HFFc6 (cell line): ENCODE data around the gene ABCA10. TPM values are rescaled to one million over a fixed set of nuclear protein-coding genes. Genes with fewer than 3 reads are reported as not detected.
"Not testable (repeated sequence)": the region's sequence is repeated elsewhere in the genome, so short reads cannot be mapped to it uniquely, and the experiment has no call there.

Experiments used
- DNase-seq: peaks from one replicate; pipeline ENCODE4 v3.0.0-alpha.2; 2018
- H3K27ac Mint-ChIP-seq: 2 replicates; pipeline ENCODE4 v1.8.0; 2020; ENCODE audit warnings: mild to moderate bottlenecking, mixed read lengths
- H3K27me3 Mint-ChIP-seq: 2 replicates; pipeline ENCODE4 v1.8.0; 2021; ENCODE audit warnings: mild to moderate bottlenecking, moderate library complexity, mixed read lengths; ENCODE audit not compliant: insufficient read depth
- H3K36me3 Mint-ChIP-seq: 2 replicates; pipeline ENCODE4 v1.8.0; 2021; ENCODE audit warnings: low read depth, mixed read lengths
- H3K4me1 Mint-ChIP-seq: 2 replicates; pipeline ENCODE4 v1.8.0; 2020; ENCODE audit warnings: low read depth, mixed read lengths
- H3K4me3 Mint-ChIP-seq: 2 replicates; pipeline ENCODE4 v1.8.0; 2020; ENCODE audit warnings: mild to moderate bottlenecking, moderate library complexity, mixed read lengths
- H3K9me3 Mint-ChIP-seq: 2 replicates; pipeline ENCODE4 v1.8.0; 2020; ENCODE audit warnings: mild to moderate bottlenecking, mixed read lengths
- CTCF ChIP-seq: fragments of 200-600 bp; sonication (generic); IDR thresholded peaks from 2 replicates; pipeline ENCODE4 v1.5.0; 2021; ENCODE audit warnings: antibody characterized with exemption, mild to moderate bottlenecking
- total RNA-seq, 6 experiments: library from RNA; stranded (reverse); fragmentation: NEBNext Ultra II Directional; extraction: Animal tissue kit (Norgen Biotek cat#: 25700); gene quantifications; 2 replicates in 1 of 6; 3 replicates in 5 of 6; pipeline ENCODE4 v1.2.3, GENCODE V29; 2021

The ABCA10 gene
- total RNA-seq, 6 experiments from 2014 or later, result 0.03 to 0.17 (median 0.07) TPM; not detected in 3

GRCh38 chr17:69176457-69176795 lies 52.2 kb downstream of the ABCA10 start:
- no peak for DNase-seq
- Mint-ChIP-seq H3K36me3 (no peaks in the 10 kb centered on the region), H3K4me1 (peaks cover 31% of the 10 kb centered on the region), H3K9me3 (no peaks in the 10 kb centered on the region), H3K27me3 (no peaks in the 10 kb centered on the region), H3K4me3 (no peak overlapping the region), H3K27ac (no peak overlapping the region)
- no peak for TF ChIP-seq CTCF

GRCh38 chr17:69175625-69176456 lies 52.8 kb downstream of the ABCA10 start:
- H3K27ac Mint-ChIP-seq, result peak overlapping the region; percentile 72
- DNase-seq, result peak; percentile 74
- H3K36me3 Mint-ChIP-seq, result no peaks in the 10 kb centered on the region
- no peak overlapping the region; the same call in 1 of the 2 replicates for H3K4me3 Mint-ChIP-seq
- TF ChIP-seq CTCF, result no peak
- H3K4me1 Mint-ChIP-seq, result peaks cover 31% of the 10 kb centered on the region
- H3K9me3 Mint-ChIP-seq, result no peaks in the 10 kb centered on the region
- H3K27me3 Mint-ChIP-seq, result no peaks in the 10 kb centered on the region

GRCh38 chr17:69175262-69175624 lies 53.4 kb downstream of the ABCA10 start:
- peak overlapping the region; percentile 50; the same call in 1 of the 2 replicates for H3K27ac Mint-ChIP-seq
- no peak overlapping the region; the same call in 1 of the 2 replicates for H3K4me3 Mint-ChIP-seq
- H3K4me1 Mint-ChIP-seq, result peaks cover 31% of the 10 kb centered on the region
- no peaks in the 10 kb centered on the region for H3K27me3 Mint-ChIP-seq
- DNase-seq, result no peak
- TF ChIP-seq CTCF, result no peak
- H3K36me3 Mint-ChIP-seq, result no peaks in the 10 kb centered on the region
- no peaks in the 10 kb centered on the region for H3K9me3 Mint-ChIP-seq

GRCh38 chr17:69173118-69173517 lies 55.5 kb downstream of the ABCA10 start:
- no peaks in the 10 kb centered on the region for H3K27me3 Mint-ChIP-seq
- H3K4me3 Mint-ChIP-seq, result no peak overlapping the region
- H3K9me3 Mint-ChIP-seq, result no peaks in the 10 kb centered on the region
- no peak for DNase-seq
- H3K36me3 Mint-ChIP-seq, result no peaks in the 10 kb centered on the region
- TF ChIP-seq CTCF, result no peak
- H3K4me1 Mint-ChIP-seq, result peaks cover 25% of the 10 kb centered on the region
- no peak overlapping the region for H3K27ac Mint-ChIP-seq

- Mint-ChIP-seq H3K4me1 (peaks cover 13% of the 10 kb centered on the region), H3K27ac (no peak overlapping the region), H3K4me3 (no peak overlapping the region), H3K27me3 (no peaks in the 10 kb centered on the region; the same call in 1 of the 2 replicates), H3K36me3 (no peaks in the 10 kb centered on the region), H3K9me3 (no peaks in the 10 kb centered on the region)
- no peak for TF ChIP-seq CTCF
- DNase-seq, result no peak
Measured at GRCh38 chr17:69170377-69170776, 58.2 kb downstream of the ABCA10 start.

- not testable (repeated sequence) for DNase-seq, H3K27ac Mint-ChIP-seq, H3K4me1 Mint-ChIP-seq, H3K36me3 Mint-ChIP-seq, H3K27me3 Mint-ChIP-seq, H3K9me3 Mint-ChIP-seq, H3K4me3 Mint-ChIP-seq
Measured at GRCh38 chr17:69168642-69169041, 60.0 kb downstream of the ABCA10 start.
